Measurements from ENCODE around the gene SLC25A5. TPM values are rescaled to one million over a fixed set of nuclear protein-coding genes. Genes with fewer than 3 reads are reported as not detected.

The SLC25A5 gene
- total RNA-seq, 1 experiment from 2014 or later = 641 TPM

- ATAC-seq (peak; percentile 97), DNase-seq (ENCODE audit: low read depth, low spot score) (peak; percentile 48)
- Histone ChIP-seq H3K9me2 (ENCODE audit: insufficient read depth) (no peaks in the 10 kb centered on the region), H4K20me1 (ENCODE audit: insufficient read depth) (no peaks in the 10 kb centered on the region), H2AFZ (ENCODE audit: low read depth, low read length, poor library complexity, severe bottlenecking) (peak overlapping the region; percentile 54), H3K4me2 (ENCODE audit: low read length) (peak overlapping the region; percentile 21; the same call in 1 of the 2 replicates), H3K4me1 (ENCODE audit: control insufficient read depth in 1 of 2, insufficient read depth in 2 of 2, low read length in 2 of 2) (peaks cover 0 to 10% of the 10 kb centered on the region in 2 experiments; a peak in 2 of 4 replicates), H3K79me2 (ENCODE audit: insufficient read depth, low read length) (no peaks in the 10 kb centered on the region), H3K9me3 (ENCODE audit: control insufficient read depth in 1 of 2, insufficient read depth in 1 of 2, low read depth in 1 of 2, low read length in 2 of 2) (no peaks in the 10 kb centered on the region), H3K27ac (ENCODE audit: low read depth, low read length) (no peak overlapping the region), H3K4me3 (replicated peaks in 1 of 2; ENCODE audit: low read depth in 1 of 2, low read length in 2 of 2) (no peak overlapping the region), H3K36me3 (ENCODE audit: control insufficient read depth in 1 of 2, insufficient read depth in 2 of 2, low read length in 2 of 2) (no peaks in the 10 kb centered on the region), H3K27me3 (ENCODE audit: insufficient read depth, low read length) (no peaks in the 10 kb centered on the region), H3K9ac (ENCODE audit: low read length) (no peak overlapping the region)
- intact Hi-C loops (cut with micrococcal nuclease) = loop anchor here (1.0 to 10.0 kb wide), 3 partner anchors 24 to 243 kb away; partner anchors contain the start of gene SOWAHD
- RAD21 ChIA-PET (ENCODE audit: low non-redundant PET in 1 of 2, low total read pairs in 2 of 2, uncharacterized antibody in 2 of 2, unreplicated experiment in 2 of 2) = interaction anchor here (0.6 to 1.3 kb wide), 6 partner anchors 9 to 446 kb away, joined by 3 to 7 read pairs (median 4); no protein-coding TSS in a partner anchor
- CTCF ChIA-PET = interaction anchor here (0.8 to 3.6 kb wide), 15 partner anchors 9 to 272 kb away, joined by 3 to 36 read pairs (median 4); partner anchors contain the start of gene SOWAHD
- BruUV-seq (replicated peaks) = no TSS peak
- peak; percentile 64 to 91 (median 64) for TF ChIP-seq CTCF (IDR thresholded peaks at IDR 0.05 in 2 of 3, conservative IDR thresholded peaks at IDR 0.05 in 1 of 3; ENCODE audit: borderline replicate concordance in 1 of 3, insufficient read depth in 1 of 3, low read depth in 2 of 3, low read length in 2 of 3)
- TF ChIP-seq SP1 (IDR thresholded peaks at IDR 0.05; ENCODE audit: low read depth) = no peak
- TF ChIP-seq SRF (IDR thresholded peaks at IDR 0.05; ENCODE audit: low read depth) = no peak
- TF ChIP-seq ZFX (IDR thresholded peaks at IDR 0.05) = no peak
- peak; percentile 15 for TF ChIP-seq YY1 (IDR thresholded peaks at IDR 0.05; ENCODE audit: extremely low read depth, insufficient replicate concordance, low read depth, low read length)
- peak; percentile 94 for TF ChIP-seq RAD21 (IDR thresholded peaks at IDR 0.05; ENCODE audit: low read depth)
- POLR2A ChIA-PET = interaction anchor here (0.6 to 1.5 kb wide), 5 partner anchors 9 to 590 kb away, joined by 3 to 5 read pairs (median 4); no protein-coding TSS in a partner anchor
Measured at GRCh38 chrX:119512146-119512800, 44.0 kb downstream of the SLC25A5 start.
